Neural progenitor cell (in vitro differentiated cells): ENCODE results near the gene MPZL1. TPM values are rescaled to one million over a fixed set of nuclear protein-coding genes. Genes with fewer than 3 reads are reported as not detected.
"Not testable (repeated sequence)": the region's sequence is repeated elsewhere in the genome, so short reads cannot be mapped to it uniquely, and the experiment has no call there.

Experiments
- DNase-seq: peaks from one replicate; pipeline ENCODE4 v3.0.0-alpha.2; 2016; ENCODE audit warnings: low spot score
- H2AFZ ChIP-seq: fragments of 200-600 bp; sonication (generic); replicated peaks from 2 replicates; pipeline ENCODE4 v1.6.1; 2016; ENCODE audit warnings: antibody characterized with exemption
- H3F3A ChIP-seq: fragments of 200-600 bp; sonication (generic); 2 replicates; pipeline ENCODE4 v1.6.1; 2016; ENCODE audit warnings: antibody characterized with exemption, low read depth
- H3K27ac ChIP-seq: fragments of 200-600 bp; sonication (generic); 2 replicates; pipeline ENCODE4 v1.5.1; 2016; ENCODE audit warnings: mild to moderate bottlenecking
- H3K27me3 ChIP-seq: fragments of 200-600 bp; sonication (generic); 2 replicates; pipeline ENCODE4 v1.6.1; 2016; ENCODE audit warnings: mild to moderate bottlenecking, moderate library complexity
- H3K36me3 ChIP-seq: fragments of 200-600 bp; sonication (generic); 2 replicates; pipeline ENCODE4 v1.5.1; 2016
- H3K4me1 ChIP-seq: fragments of 200-600 bp; sonication (generic); 2 replicates; pipeline ENCODE4 v1.6.1; 2016; ENCODE audit warnings: mixed run types
- H3K4me2 ChIP-seq: fragments of 200-600 bp; sonication (generic); 2 replicates; pipeline ENCODE4 v1.6.1; 2016
- H3K4me3 ChIP-seq: fragments of 200-600 bp; sonication (generic); 2 replicates; pipeline ENCODE4 v1.5.1; 2016
- H3K79me2 ChIP-seq: fragments of 200-600 bp; sonication (generic); 2 replicates; pipeline ENCODE4 v1.6.1; 2016; ENCODE audit warnings: low read depth
- H3K9ac ChIP-seq: fragments of 200-600 bp; sonication (generic); 2 replicates; pipeline ENCODE4 v1.6.1; 2016
- H3K9me3 ChIP-seq: fragments of 200-600 bp; sonication (generic); 2 replicates; pipeline ENCODE4 v1.5.1; 2016; ENCODE audit warnings: low read depth
- H4K20me1 ChIP-seq: fragments of 200-600 bp; sonication (generic); 2 replicates; pipeline ENCODE4 v1.6.1; 2016; ENCODE audit warnings: low read depth
- H3K27ac Mint-ChIP-seq: 3 replicates; pipeline ENCODE4 v1.8.0; 2021; ENCODE audit warnings: mixed read lengths
- H3K27me3 Mint-ChIP-seq: 2 replicates; pipeline ENCODE4 v1.8.0; 2022; ENCODE audit warnings: low read depth, mild to moderate bottlenecking, inconsistent platforms, moderate library complexity, mixed read lengths; ENCODE audit not compliant: insufficient read depth
- H3K36me3 Mint-ChIP-seq: 3 replicates; pipeline ENCODE4 v1.8.0; 2021; ENCODE audit warnings: mixed read lengths
- H3K4me1 Mint-ChIP-seq: 3 replicates; pipeline ENCODE4 v1.8.0; 2021; ENCODE audit warnings: mixed read lengths
- H3K4me3 Mint-ChIP-seq: 3 replicates; pipeline ENCODE4 v1.8.0; 2021; ENCODE audit warnings: mild to moderate bottlenecking, moderate library complexity, mixed read lengths
- H3K9me3 Mint-ChIP-seq: 3 replicates; pipeline ENCODE4 v1.8.0; 2020; ENCODE audit warnings: mixed read lengths
- EZH2 ChIP-seq: fragments of 200-600 bp; sonication (generic); IDR thresholded peaks from 2 replicates; pipeline ENCODE4 v1.6.1; 2017; ENCODE audit warnings: antibody characterized with exemption, mild to moderate bottlenecking, moderate library complexity
- EZH2phosphoT487 ChIP-seq: fragments of 200-600 bp; sonication (generic); IDR thresholded peaks from 2 replicates; pipeline ENCODE4 v1.6.1; 2017; ENCODE audit warnings: antibody characterized with exemption
- total RNA-seq: library from RNA; depleted of rRNA; stranded (reverse); fragments of >200 nt; gene quantifications from 2 replicates; pipeline ENCODE4 v1.2.3, GENCODE V29; 2015; ENCODE audit warnings: low replicate concordance
- TF ChIP-seq, protein P1 (sequence below): fragments of 200-600 bp; sonication (generic); IDR thresholded peaks from 2 replicates; pipeline ENCODE4 v1.5.1; 2017; ENCODE audit warnings: antibody characterized with exemption, mild to moderate bottlenecking

MPZL1 gene
- total RNA-seq, 1 donor from 2014 or later, result 125 TPM

DNA sequence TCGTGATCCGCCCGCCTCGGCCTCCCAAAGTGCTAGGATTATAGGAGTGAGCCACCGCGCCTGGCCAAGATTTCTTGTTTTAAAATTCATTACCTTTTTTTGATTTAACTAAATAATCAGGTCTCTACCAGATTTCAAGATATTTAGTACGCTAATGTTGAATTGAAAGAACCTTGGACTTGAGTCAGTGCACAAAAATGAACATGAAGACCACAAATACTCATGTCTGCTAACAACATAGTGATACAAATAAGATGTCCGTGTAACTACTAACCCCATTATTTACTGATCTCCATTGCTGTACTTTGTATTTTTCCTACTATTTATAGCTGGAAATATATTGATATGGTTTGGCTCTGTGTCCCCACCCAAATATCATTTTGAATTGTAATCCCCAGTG is 16.4 kb downstream of the MPZL1 start:
- Histone ChIP-seq H3K36me3 (no peaks in the 10 kb centered on the region), H3K9me3 (no peaks in the 10 kb centered on the region), H2AFZ (no peak overlapping the region), H3F3A (no peaks in the 10 kb centered on the region), H3K27ac (no peak overlapping the region), H3K9ac (no peak overlapping the region), H3K79me2 (peaks cover 92% of the 10 kb centered on the region), H3K4me1 (peaks cover 12% of the 10 kb centered on the region), H4K20me1 (peaks cover 41% of the 10 kb centered on the region), H3K4me3 (no peak overlapping the region), H3K4me2 (no peak overlapping the region), H3K27me3 (no peaks in the 10 kb centered on the region)
- Mint-ChIP-seq H3K4me3 (no peak overlapping the region), H3K4me1 (no peaks in the 10 kb centered on the region), H3K9me3 (peaks cover 17% of the 10 kb centered on the region), H3K27ac (no peak overlapping the region), H3K36me3 (peaks cover 34% of the 10 kb centered on the region), H3K27me3 (no peaks in the 10 kb centered on the region)
- no peak for TF ChIP-seq EZH2
- no peak for TF ChIP-seq EZH2phosphoT487
- TF ChIP-seq, protein P1, sequence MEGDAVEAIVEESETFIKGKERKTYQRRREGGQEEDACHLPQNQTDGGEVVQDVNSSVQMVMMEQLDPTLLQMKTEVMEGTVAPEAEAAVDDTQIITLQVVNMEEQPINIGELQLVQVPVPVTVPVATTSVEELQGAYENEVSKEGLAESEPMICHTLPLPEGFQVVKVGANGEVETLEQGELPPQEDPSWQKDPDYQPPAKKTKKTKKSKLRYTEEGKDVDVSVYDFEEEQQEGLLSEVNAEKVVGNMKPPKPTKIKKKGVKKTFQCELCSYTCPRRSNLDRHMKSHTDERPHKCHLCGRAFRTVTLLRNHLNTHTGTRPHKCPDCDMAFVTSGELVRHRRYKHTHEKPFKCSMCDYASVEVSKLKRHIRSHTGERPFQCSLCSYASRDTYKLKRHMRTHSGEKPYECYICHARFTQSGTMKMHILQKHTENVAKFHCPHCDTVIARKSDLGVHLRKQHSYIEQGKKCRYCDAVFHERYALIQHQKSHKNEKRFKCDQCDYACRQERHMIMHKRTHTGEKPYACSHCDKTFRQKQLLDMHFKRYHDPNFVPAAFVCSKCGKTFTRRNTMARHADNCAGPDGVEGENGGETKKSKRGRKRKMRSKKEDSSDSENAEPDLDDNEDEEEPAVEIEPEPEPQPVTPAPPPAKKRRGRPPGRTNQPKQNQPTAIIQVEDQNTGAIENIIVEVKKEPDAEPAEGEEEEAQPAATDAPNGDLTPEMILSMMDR, result no peak
- DNase-seq, result no peak

DNA sequence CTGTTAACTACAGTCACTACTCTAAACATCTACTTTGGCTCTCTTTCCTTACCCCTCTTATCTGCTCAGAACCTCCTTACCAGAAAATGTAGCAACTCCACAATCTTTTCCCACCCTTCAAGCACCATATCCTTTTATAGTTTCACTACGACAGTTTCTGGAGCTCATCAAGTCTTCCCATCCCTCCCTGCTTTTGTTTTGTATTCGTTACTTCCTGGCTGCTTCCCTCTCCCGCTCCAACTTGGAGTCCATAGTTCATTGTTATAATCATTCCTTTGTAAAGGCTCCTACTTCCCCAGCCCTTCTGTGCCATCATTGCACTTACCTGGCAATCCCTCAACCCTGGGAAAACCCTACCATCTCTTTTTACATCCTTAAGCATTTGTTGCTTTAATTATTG is 18.0 kb downstream of the MPZL1 start:
- Mint-ChIP-seq H3K4me3 (no peak overlapping the region), H3K27ac (no peak overlapping the region), H3K4me1 (no peaks in the 10 kb centered on the region), H3K27me3 (no peaks in the 10 kb centered on the region), H3K36me3 (peaks cover 34% of the 10 kb centered on the region), H3K9me3 (peaks cover 10% of the 10 kb centered on the region)
- Histone ChIP-seq H3K9ac (no peak overlapping the region), H3K27me3 (no peaks in the 10 kb centered on the region), H3K79me2 (peaks cover 93% of the 10 kb centered on the region), H3K4me1 (peaks cover 12% of the 10 kb centered on the region), H3K36me3 (no peaks in the 10 kb centered on the region), H3K9me3 (no peaks in the 10 kb centered on the region), H2AFZ (no peak overlapping the region), H4K20me1 (peaks cover 52% of the 10 kb centered on the region), H3K27ac (no peak overlapping the region), H3K4me3 (no peak overlapping the region), H3K4me2 (no peak overlapping the region), H3F3A (no peaks in the 10 kb centered on the region)
- no peak for TF ChIP-seq EZH2phosphoT487
- TF ChIP-seq, protein P1, result no peak
- TF ChIP-seq EZH2, result no peak
- DNase-seq, result no peak

DNA sequence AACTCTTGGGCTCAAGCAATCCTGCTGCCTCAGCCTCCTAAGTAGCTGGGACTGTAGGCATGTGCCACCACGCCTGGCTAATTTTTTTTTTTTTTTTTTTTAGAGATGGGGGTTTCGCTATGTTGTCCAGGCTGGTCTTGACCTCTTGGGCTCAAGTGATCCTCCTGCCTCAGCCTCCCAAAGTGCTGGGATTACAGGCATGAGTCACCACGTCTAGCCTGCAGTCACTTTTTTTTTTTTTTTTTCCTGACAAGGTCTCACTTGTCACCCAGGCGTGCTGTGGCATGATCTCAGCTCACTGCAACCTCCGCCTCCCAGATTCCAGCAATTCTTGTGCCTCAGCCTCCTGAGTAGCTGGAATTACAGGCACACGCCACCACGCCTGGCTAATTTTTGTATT is 19.3 kb downstream of the MPZL1 start:
- DNase-seq, H3K27me3 Mint-ChIP-seq, H3K36me3 ChIP-seq, H3K9me3 Mint-ChIP-seq, H3F3A ChIP-seq, H3K27ac ChIP-seq, H2AFZ ChIP-seq, H3K4me2 ChIP-seq, H3K4me3 ChIP-seq, H3K27me3 ChIP-seq, H3K4me1 Mint-ChIP-seq, H3K4me3 Mint-ChIP-seq, H3K9ac ChIP-seq, H3K9me3 ChIP-seq, H3K27ac Mint-ChIP-seq: not testable (repeated sequence)
- H3K36me3 Mint-ChIP-seq, result peaks cover 32% of the 10 kb centered on the region
- H3K79me2 ChIP-seq, result peaks cover 93% of the 10 kb centered on the region
- H4K20me1 ChIP-seq, result peaks cover 66% of the 10 kb centered on the region
- H3K4me1 ChIP-seq, result peaks cover 12% of the 10 kb centered on the region

DNA sequence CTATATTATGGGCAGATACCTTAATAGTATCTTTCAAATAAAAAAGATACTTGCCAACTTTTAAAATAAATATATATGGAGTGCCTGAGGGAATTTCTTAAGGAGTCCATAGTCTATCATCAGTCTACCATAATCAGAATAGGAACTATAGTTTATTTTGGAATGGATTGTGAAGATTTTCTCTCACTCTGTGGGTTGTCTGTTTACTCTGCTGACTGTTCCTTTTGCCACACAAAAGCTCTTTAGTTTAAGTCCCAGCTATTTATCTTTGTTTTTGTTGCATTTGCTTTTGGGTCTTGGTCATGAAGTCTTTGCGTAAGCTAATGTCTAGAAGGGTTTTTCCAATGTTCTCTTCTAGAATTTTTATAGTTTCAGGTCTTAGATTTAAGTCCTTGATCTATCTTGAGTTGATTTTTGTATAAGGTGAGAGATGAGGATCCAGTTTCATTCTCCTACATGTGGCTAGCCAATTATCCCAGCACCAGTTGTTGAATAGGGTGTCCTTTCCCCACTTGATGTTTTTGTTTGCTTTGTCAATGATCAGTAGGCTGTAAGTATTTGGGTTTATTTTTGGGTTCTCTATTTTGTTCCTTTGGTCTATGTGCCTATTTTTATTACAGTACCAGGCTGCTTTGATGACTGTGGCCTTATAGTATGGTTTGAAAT is 20.7 kb downstream of the MPZL1 start:
- not testable (repeated sequence) for H3K4me3 Mint-ChIP-seq, H3K9me3 ChIP-seq, DNase-seq, H3K27me3 Mint-ChIP-seq, H3K36me3 ChIP-seq, H3K27me3 ChIP-seq, H3K4me3 ChIP-seq, H2AFZ ChIP-seq, H3K27ac Mint-ChIP-seq, H3K9me3 Mint-ChIP-seq, H3F3A ChIP-seq, H3K27ac ChIP-seq, H3K4me1 Mint-ChIP-seq, H3K9ac ChIP-seq
- Histone ChIP-seq H3K4me1 (peaks cover 12% of the 10 kb centered on the region), H3K4me2 (peak overlapping the region; percentile 39), H4K20me1 (peaks cover 75% of the 10 kb centered on the region), H3K79me2 (peaks cover 93% of the 10 kb centered on the region)
- peaks cover 32% of the 10 kb centered on the region for H3K36me3 Mint-ChIP-seq
